ENCODE results near the gene CELSR1.
"Not testable (repeated sequence)": the region's sequence is repeated elsewhere in the genome, so short reads cannot be mapped to it uniquely, and the experiment has no call there.

Gene CELSR1

GRCh38 chr22:46320166-46320710 is 217.2 kb downstream of the CELSR1 start:
- POLR2A ChIA-PET (ENCODE audit: low non-redundant PET), result no interaction called here
- peak overlapping the region; percentile 4; the same call in 1 of the 2 replicates for H3K27ac ChIP-seq
- no peak for DNase-seq (ENCODE audit: low spot score)
- TF ChIP-seq CTCF (conservative IDR thresholded peaks at IDR 0.05; ENCODE audit: low read depth), result no peak
- CTCF ChIA-PET, result no interaction called here

GRCh38 chr22:46319319-46319718 is 218.1 kb downstream of the CELSR1 start:
- no peak overlapping the region for H3K27ac ChIP-seq
- no peak for TF ChIP-seq CTCF (conservative IDR thresholded peaks at IDR 0.05; ENCODE audit: low read depth)
- ChIA-PET CTCF (no interaction called here), POLR2A (ENCODE audit: low non-redundant PET) (no interaction called here)
- no peak for DNase-seq (ENCODE audit: low spot score)

GRCh38 chr22:46318576-46318975 is 218.8 kb downstream of the CELSR1 start:
- no peak overlapping the region for H3K27ac ChIP-seq
- DNase-seq (ENCODE audit: low spot score), result no peak
- ChIA-PET POLR2A (ENCODE audit: low non-redundant PET) (no interaction called here), CTCF (no interaction called here)
- TF ChIP-seq CTCF (conservative IDR thresholded peaks at IDR 0.05; ENCODE audit: low read depth), result no peak

GRCh38 chr22:46317646-46318045 is 219.8 kb downstream of the CELSR1 start:
- CTCF ChIA-PET, result no interaction called here
- no peak for TF ChIP-seq CTCF (conservative IDR thresholded peaks at IDR 0.05; ENCODE audit: low read depth)
- H3K27ac ChIP-seq, result no peak overlapping the region
- POLR2A ChIA-PET (ENCODE audit: low non-redundant PET), result no interaction called here
- DNase-seq (ENCODE audit: low spot score), result no peak

GRCh38 chr22:46315976-46316375 is 221.4 kb downstream of the CELSR1 start:
- CTCF ChIA-PET, result interaction anchor here (0.5 kb wide), 1 partner anchor 189 kb away, joined by 3 read pairs; no protein-coding TSS in a partner anchor
- H3K27ac ChIP-seq, result no peak overlapping the region
- no peak for TF ChIP-seq CTCF (conservative IDR thresholded peaks at IDR 0.05; ENCODE audit: low read depth)
- no peak for DNase-seq (ENCODE audit: low spot score)
- POLR2A ChIA-PET (ENCODE audit: low non-redundant PET), result no interaction called here

GRCh38 chr22:46312848-46313247 is 224.6 kb downstream of the CELSR1 start:
- H3K27ac ChIP-seq, result peak overlapping the region; percentile 37
- DNase-seq (ENCODE audit: low spot score), result not testable (repeated sequence)
- POLR2A ChIA-PET (ENCODE audit: low non-redundant PET), result interaction anchor here (0.7 kb wide), 1 partner anchor 307 kb away, joined by 5 read pairs; no protein-coding TSS in a partner anchor
- CTCF ChIA-PET, result interaction anchor here (0.7 to 1.2 kb wide), 2 partner anchors 183 to 191 kb away, joined by 3 read pairs; no protein-coding TSS in a partner anchor

GRCh38 chr22:46312056-46312455 is 225.4 kb downstream of the CELSR1 start:
- ChIA-PET POLR2A (ENCODE audit: low non-redundant PET) (no interaction called here), CTCF (interaction anchor here (1.2 kb wide), 1 partner anchor 190 kb away, joined by 3 read pairs; no protein-coding TSS in a partner anchor)
- no peak for DNase-seq (ENCODE audit: low spot score)
- TF ChIP-seq CTCF (conservative IDR thresholded peaks at IDR 0.05; ENCODE audit: low read depth), result no peak
- H3K27ac ChIP-seq, result peak overlapping the region; percentile 37
